ACHN (cell line): ENCODE measurements around the gene CIART.
"Not testable (repeated sequence)": the region's sequence is repeated elsewhere in the genome, so short reads cannot be mapped to it uniquely, and the experiment has no call there.

Experiments
- DNase-seq: peaks from one replicate; pipeline ENCODE4 v3.0.0-alpha.2; 2015
- in situ Hi-C: cut with HindIII; loops from 2 replicates; pipeline ENCODE4 v1.10.0; 2017; ENCODE audit warnings: low sequenced_read_pairs, low pct_ligation_motif_present, low pct_unique_long_range_greater_than_20kb

CIART gene, protein sequence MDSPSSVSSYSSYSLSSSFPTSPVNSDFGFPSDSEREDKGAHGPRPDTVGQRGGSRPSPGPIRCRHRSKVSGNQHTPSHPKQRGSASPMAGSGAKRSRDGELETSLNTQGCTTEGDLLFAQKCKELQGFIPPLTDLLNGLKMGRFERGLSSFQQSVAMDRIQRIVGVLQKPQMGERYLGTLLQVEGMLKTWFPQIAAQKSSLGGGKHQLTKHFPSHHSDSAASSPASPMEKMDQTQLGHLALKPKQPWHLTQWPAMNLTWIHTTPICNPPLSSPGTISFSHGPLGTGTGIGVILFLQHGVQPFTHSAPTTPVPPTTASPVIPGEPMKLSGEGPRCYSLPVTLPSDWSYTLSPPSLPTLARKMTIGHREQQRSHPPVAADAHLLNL

DNA sequence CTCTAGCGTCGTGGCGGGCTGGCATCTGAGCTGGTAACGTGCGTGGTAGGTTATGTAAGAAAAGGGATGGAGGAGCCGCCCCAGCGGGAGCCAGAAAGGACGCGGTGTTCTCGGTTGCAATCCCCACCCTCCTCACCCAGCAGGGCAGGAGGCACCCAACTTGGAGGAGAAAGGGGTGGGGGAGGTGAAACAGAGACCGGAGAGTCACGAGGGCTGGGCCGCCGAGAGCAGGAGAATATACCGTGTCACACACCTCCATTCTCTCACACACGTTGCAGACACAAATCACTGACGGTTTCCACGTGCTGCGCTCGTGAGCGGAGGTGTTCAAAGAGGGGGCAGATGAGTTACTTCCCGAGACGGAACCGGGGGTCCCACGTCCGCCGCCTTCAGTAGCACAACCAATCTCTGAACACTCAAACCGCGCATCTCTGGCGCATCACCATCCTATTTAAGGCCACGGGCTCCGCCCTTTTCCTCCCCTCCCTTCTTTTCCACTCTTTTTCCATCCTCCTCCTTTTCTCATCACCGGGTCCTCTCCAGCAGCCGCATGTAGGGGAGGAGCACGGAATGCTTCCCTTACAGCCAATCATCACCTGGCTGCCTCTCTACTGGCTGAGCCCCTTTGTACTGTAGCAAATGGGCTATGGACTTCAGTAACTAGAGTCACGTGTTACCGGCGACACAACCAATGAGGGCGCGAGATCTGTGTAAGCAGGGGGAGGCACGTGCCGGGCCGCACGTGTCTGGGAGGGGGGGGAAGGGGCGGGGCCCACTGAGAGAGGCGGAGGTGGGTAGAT, at the start of gene CIART:
CIART (plus strand) TSS at position 797 of the 800 bp plus-strand sequence. CDS start 714 bp downstream, outside the sequence.
- DNase-seq = peak; percentile 99
- in situ Hi-C loops = no loop called here

DNA sequence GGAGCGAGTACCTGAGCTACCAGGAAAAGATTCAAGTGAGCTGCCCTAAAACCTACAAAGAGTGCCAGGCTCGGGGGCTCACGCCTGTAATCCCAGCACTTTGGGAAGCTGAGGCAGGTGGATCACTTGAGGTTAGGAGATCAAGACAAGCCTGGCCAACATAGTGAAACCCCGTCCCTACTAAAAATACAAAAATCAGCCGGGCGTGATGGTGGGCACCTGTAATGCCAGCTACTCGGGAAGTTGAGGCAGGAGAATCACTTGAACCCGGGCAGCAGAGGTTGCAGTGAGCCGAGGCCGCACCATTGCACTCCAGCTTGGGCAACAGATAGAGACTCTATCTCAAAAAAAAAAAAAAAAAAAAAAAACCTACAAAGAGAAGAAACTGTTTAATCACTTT, 49.4 kb upstream of the CIART start:
- in situ Hi-C loops, DNase-seq: not testable (repeated sequence)

DNA sequence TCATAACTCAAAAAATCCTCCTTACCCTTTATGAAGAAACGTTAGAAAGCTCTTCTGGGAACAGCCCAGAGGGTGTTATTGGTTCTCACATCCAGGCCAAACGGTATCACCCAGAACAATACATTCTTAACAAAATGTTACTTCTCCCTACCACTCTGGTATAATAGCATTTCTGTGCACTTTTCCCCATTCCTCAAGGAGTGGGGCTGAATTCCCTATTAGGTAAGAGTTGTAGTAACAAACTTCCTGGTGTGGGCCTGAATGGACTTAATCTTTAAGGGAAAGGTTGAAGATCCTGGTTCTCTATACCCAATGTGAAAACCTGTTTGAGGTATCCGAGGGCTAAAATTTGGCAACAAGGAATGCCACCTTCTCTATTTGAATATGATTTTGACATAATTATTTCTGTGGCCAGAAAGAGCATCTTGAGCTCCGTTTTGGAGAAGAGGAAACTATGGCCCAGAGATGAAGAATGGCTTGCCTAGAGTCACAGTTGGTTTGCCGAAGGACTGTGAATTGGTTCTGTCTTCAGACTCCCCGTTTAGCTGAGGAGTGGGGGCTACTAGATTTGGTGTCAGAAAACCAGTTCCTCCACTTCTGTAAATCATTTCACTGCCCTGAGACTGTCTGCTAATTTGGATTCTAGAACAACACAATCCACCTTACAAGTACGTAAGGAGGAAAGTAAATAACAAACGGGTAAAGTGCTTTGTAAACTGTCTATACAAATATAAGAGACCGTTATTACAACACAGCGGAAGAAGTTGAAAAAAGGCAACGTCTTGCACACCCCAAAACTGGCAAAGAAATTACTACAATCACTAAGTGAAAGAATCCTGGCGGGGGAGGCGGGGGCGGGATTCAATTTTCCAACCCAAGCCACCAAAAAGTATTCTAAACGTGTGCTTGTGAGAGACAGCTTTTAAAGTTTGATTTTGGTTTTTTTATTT, 48.7 kb upstream of the CIART start:
- peak; percentile 19 for DNase-seq
- in situ Hi-C loops = no loop called here

DNA sequence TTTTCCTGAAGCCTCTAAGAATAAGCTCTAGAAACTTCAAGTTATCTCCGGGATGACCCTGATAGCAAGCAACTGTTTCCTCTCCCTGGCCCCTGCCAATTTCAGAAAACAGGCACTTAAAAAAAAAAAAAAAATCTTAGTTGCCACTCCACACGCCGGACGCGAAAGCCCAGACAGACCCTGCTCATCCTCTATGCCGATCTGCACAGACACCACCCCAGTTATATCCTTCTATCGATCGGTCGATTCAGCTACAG, 48.1 kb upstream of the CIART start:
- in situ Hi-C loops = no loop called here

DNA sequence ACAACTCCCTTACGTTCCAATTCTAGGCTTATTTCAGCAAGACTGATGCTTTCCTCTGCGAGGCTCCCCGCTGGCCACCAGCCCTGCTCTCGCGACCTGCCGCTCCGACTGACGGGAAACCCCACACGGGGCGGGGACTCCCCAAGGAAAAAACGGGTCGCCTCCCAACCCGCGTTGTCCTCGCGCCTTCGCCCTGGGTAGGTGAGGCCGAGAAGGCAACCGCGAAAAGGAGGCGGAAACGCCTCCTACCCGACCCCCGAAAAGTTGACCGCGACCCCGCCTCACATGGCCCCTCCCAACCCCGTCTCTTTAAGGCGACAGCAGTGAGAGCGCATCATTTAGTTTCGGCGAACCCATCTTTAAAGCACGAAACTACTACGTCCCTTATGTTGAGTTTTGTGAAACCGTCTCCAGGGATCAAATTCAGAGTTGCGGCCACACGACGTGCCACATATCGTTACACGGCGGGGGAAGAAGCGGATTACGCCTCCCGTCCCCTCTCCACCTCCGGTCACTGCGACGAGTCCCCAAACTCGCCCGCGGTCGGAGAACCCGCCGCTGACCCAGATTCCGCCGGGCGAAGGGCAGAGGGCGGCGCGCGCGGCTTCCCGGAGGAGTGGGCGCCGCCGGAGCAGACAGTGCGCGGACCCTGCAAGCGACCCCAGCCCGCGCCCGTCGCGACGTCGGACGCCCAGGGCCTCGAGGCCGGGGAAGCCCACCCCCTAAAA, 47.6 kb upstream of the CIART start:
- in situ Hi-C loops = no loop called here
- DNase-seq = peak; percentile 82

More for the DNA sequence above, 48.1 kb upstream of the CIART start:
- no peak for DNase-seq

DNA sequence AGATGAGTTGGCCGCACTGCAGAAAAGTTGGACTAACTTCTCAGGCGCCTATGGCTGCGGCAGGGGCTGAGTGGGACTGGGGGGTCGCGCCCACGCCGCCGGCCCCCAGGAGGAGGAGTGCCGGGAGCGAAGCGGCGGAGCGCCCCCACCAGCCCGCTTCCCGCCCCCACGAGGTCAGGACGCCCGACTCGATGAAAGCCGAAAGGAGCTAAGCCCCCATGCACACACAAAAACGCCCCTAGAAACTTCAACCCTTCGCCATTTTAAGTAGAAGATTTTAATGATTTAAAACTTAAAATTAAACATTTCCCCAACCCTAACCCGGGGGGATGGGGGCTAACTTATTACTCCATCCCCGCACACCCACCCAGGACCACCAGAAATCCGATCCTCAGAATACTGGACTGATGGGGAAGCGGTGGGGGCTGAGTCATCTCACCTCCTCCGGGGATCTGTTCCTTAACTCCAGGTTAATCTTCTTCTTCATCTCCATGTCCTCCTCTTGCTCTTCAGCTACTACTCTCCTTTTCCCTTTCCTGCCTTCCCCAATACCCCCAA, 47.0 kb upstream of the CIART start:
- DNase-seq = peak; percentile 33
- in situ Hi-C loops = no loop called here

DNA sequence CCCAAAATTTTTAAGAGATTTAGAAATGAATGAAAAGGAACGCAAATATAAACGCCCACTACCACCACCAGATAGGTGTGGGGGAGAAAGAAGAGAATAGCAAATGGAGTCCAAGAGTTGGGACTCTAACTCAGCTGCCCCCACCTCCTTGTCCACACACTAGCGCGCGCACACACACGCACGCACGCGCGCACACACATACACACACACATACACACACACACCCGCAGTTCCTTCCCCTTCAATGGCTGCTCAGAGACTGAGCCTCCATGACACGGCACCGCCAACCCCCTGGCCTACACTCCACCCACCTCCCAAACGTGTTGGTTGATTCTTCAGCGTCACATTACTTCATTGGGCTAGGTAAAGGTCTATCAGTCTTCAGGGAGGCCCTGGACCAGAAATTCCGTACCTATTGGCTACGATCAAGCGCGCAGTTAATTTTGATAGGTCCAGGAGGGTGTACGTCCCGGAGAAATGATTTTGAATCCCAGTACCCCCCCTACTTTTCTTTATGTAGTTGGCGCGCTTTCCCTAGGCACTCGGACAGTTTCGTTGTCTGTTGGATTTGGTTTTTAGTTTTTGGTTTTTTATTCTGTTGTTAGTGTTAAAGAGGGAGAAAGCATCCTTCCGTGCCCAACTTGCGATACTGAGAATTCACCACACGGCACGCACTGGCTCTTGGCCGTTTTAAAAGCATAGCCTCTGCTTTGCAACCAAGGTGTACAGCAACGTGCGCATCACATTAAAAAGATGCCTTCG, 46.3 kb upstream of the CIART start, which contains the start of gene ANP32E:
ANP32E (minus strand) TSS at position 261 of the 762 bp plus-strand sequence. CDS start 326 bp downstream, outside the sequence.
- in situ Hi-C loops = no loop called here
- peak; percentile 100 for DNase-seq

DNA sequence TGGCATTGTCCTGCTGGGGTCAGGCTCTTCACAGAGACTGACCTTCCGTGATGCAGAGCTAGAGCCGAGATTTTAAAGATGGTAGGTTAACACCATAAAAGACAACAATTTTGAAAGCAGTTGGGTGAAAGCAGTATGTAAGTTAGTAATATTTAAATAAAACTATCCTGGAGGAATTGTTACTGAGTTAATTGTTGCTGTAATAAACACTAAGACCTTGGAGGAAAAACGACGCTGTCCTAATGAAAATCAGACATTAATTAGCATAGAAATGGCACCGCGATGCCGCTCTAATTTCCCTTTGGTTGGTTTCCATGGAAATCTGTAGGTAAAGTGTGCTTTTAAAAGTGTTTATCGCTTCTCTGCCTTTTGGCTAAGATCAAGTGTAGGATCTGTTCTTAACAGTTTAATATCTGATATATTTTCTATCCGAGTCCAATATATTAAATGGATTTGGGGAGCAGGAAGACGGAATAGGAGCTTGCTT, 45.7 kb upstream of the CIART start:
- no peak for DNase-seq
- in situ Hi-C loops = no loop called here

DNA sequence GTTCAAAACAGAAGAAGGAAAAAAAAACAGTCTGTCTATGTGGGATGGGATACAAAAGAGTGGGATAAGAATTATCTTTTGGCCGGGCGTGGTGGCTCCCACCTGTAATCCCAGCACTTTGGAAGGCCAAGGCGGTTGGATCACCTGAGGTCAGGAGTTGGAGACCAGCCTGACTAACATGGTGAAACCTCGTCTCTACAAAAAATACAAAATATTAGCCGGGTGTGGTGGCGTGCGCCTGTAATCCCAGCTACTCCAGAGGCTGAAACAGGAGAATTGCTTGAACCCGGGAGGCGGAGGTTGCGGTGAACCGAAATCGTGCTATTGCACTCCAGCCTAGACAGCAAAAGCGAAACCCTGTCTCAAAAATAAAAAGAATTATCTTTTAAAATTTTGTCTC, 45.2 kb upstream of the CIART start:
- DNase-seq, in situ Hi-C loops: not testable (repeated sequence)

DNA sequence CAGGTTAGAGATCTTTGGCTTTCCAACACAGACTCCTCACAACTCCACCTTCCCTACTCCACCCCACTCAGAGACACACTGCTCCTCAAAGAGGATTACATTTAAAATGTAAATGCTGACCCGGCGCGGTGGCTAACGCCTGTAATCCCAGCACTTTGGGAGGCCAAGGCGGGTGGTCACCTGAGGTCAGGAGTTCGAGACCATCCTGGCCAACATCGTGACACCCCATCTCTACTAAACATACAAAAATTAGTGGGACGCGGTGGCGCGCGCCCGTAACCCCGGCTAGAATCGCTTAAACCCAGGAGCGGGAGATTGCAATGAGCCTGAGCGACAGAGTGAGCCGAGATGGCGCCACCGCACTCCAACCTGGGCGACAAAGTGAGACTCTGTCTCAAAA, 44.6 kb upstream of the CIART start:
- no peak for DNase-seq
- in situ Hi-C loops = no loop called here

DNA sequence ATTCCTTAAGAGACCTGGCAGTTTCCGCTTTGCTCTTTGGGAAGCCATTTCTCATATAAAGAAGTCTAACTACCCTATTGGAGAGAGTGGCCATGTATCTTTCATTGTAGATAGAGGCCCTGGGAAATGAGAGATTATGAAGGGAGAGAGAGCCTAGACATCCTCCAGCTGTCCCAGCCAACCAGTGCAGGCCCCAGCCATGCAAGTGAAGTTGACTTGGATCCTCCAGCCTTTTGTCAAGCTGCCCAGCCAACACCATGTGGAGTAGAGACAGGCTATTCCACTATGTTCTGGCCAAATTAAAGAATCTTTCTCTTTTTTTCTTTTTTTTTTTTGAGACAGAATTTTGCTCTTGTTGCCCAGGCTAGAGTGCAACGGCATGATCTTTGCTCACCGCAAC, 39.4 kb upstream of the CIART start:
- DNase-seq = no peak
- in situ Hi-C loops = no loop called here

DNA sequence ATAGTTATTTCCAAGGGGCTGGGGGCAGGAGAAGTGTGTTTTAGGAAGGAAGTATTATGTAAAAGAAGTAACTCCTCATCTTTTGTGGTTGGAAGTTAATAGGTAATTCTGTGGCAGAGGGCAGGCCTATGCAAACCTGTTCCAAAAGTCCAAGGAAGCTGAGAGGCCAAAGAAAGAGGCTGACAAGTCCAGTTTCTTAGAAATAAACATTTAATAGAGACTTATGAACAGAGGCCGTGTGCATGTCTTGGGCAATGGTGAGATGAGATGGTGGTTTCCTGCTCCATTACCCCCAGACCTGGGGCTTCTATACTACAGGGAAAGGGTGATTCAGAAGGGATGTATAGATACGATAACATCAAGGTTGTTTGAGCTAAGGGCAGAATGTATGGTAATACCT, 32.4 kb upstream of the CIART start:
- DNase-seq = no peak
- in situ Hi-C loops = no loop called here

DNA sequence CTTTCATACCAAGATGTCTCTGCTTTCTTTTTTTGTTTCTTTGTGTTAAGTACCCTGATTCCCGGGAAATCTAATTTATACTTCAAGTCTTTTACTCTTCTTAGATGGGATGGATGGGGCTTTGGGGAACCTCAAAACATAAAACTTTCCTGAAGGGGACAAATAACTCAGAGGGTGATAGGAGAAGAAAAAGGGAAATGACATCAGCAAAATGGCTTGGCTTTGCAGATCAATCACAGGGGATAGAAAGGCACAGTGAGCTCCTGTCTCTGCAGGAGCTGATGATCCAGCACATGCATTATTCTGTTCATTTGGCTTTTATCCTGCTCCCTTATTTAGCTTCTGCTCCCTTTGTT, 26.2 kb upstream of the CIART start:
- DNase-seq = no peak
- in situ Hi-C loops = no loop called here

DNA sequence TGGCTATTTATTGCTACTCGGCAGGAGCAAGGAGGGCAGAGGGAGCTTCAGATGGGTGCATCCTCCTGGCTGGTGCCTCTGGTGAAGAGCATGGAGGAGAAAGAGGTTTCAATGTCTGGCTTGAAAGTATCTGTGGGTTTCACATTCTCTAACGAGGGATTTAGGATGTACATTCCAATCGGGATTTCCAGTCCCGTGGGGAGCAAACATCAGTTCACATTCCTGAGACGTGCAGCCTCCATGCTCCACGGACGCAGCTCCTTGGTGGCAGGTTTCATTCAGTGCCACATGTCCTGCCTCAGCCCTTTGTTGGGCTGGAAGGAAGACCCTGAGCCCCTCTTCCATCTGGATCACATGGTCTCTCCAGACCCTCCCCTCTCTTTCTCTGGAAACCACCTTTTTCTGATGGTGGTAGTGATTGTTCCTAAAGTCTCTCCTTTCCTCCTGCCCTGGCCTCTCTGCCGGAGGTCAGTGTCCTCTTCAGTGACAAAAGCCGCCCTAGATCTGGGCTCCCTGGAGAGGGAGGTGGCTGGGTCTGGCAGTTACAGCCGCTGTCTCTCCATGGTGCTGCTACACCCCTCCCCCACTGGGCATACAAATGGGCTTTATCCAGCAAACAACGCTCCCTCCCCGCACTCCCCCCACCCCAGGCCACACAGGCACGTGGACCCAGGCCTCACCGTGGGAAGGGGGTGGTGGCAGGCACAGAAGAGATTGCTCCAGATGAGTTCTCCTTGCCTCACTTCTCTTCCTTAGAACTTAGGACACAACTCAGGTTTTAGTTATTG, 25.6 kb upstream of the CIART start:
- in situ Hi-C loops = no loop called here

DNA sequence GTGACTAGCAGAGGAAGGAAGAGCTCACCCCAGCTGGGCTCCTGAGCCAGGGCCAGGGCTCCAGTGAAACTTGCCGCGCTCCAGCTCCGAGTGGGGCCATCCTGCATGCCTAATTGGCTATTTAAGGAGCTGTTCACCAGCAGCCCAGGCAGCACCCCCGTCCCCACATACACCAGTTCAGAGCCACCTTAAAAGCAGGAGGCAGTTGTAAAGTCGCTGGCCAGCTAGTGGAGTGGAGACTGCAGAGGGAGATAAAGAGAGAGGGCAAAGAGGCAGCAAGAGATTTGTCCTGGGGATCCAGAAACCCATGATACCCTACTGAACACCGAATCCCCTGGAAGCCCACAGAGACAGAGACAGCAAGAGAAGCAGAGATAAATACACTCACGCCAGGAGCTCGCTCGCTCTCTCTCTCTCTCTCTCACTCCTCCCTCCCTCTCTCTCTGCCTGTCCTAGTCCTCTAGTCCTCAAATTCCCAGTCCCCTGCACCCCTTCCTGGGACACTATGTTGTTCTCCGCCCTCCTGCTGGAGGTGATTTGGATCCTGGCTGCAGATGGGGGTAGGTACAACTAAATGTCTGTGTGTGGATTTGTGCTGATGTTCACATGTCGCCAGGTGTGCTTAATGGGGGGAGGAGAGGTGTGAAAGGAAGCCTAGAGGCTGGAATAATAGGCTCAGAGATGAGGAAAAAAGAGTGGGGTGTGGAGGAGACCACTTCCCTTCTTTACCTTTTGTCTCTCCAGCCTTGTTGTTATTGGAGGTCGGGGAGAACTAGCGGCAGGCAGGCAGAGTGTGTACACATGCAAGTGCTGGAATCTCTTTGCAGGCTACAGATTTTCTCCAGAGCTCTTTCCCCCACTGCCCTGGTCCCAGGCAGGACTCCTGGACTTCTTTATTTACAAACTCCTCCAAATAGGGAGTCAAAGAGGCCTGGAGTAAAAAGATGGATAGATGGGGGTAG, 24.4 kb upstream of the CIART start, which contains the start of gene CA14:
CA14 (plus strand) TSS at position 151 of the 962 bp plus-strand sequence; CDS start at position 506, 355 bp downstream.
- in situ Hi-C loops = no loop called here
- DNase-seq = no peak

More for the DNA sequence above, 25.6 kb upstream of the CIART start:
- DNase-seq = no peak
